Measurements from ENCODE around the gene FCHSD2.

GRCh38 chr11:72833811-72834493 lies 308.2 kb downstream of the FCHSD2 start:
- TF ChIP-seq POLR2AphosphoS5 (IDR thresholded peaks at IDR 0.05; ENCODE audit: low read depth, low read length) = no peak
- no peak for TF ChIP-seq POLR2A (IDR thresholded peaks at IDR 0.05; ENCODE audit: low read depth, low read length)
- TF ChIP-seq POU2F2 (IDR thresholded peaks at IDR 0.05; ENCODE audit: low read depth, low read length) = no peak

Data from GM12891 (cell line).